HG03520 (cell line): ENCODE data around the gene PPIL6.

ENCODE experiments used
- ATAC-seq: cut with Tn5 transposase; IDR thresholded peaks from one replicate; pipeline ENCODE4 v1.9.1; 2021; ENCODE audit warnings: mild to moderate bottlenecking, moderate library complexity; ENCODE audit not compliant: unreplicated experiment

The PPIL6 gene

GRCh38 chr6:109406196-109406595 lies 34.2 kb downstream of the PPIL6 start:
- ATAC-seq, result no peak

- no peak for ATAC-seq
Observed at GRCh38 chr6:109397020-109397419, 43.4 kb downstream of the PPIL6 start.

GRCh38 chr6:109396046-109396718 lies 44.2 kb downstream of the PPIL6 start:
- ATAC-seq, result no peak

GRCh38 chr6:109393886-109394281 lies 46.5 kb downstream of the PPIL6 start:
- ATAC-seq, result no peak

- ATAC-seq, result no peak
Observed at GRCh38 chr6:109393157-109393885, 47.1 kb downstream of the PPIL6 start.

- no peak for ATAC-seq
Observed at GRCh38 chr6:109389650-109390274, 50.7 kb downstream of the PPIL6 start.

- ATAC-seq, result no peak
Observed at GRCh38 chr6:109388265-109388664, 52.2 kb downstream of the PPIL6 start.

GRCh38 chr6:109383438-109383940 lies 56.9 kb downstream of the PPIL6 start:
- ATAC-seq, result no peak

- ATAC-seq, result peak; percentile 57
Observed at GRCh38 chr6:109382576-109383437, 57.6 kb downstream of the PPIL6 start.

GRCh38 chr6:109381747-109382575 lies 58.5 kb downstream of the PPIL6 start, which contains the start of gene CD164:
TSS of gene CD164 (minus strand) at chr6:109382467. CDS start at chr6:109382378, 89 bp downstream.
- peak; percentile 27 for ATAC-seq

- no peak for ATAC-seq
Observed at GRCh38 chr6:109381061-109381746, 59.2 kb downstream of the PPIL6 start.

- no peak for ATAC-seq
Observed at GRCh38 chr6:109379711-109380110, 60.7 kb downstream of the PPIL6 start.

GRCh38 chr6:109377717-109378116 lies 62.7 kb downstream of the PPIL6 start:
- ATAC-seq, result no peak

GRCh38 chr6:109374326-109374892 lies 66.0 kb downstream of the PPIL6 start:
- no peak for ATAC-seq

GRCh38 chr6:109373762-109374161 lies 66.7 kb downstream of the PPIL6 start:
- ATAC-seq, result peak; percentile 94

- peak; percentile 5 for ATAC-seq
Observed at GRCh38 chr6:109373331-109373730, 67.1 kb downstream of the PPIL6 start.

GRCh38 chr6:109372130-109372529 lies 68.3 kb downstream of the PPIL6 start:
- no peak for ATAC-seq

- no peak for ATAC-seq
Observed at GRCh38 chr6:109370792-109371191, 69.6 kb downstream of the PPIL6 start.

GRCh38 chr6:109370336-109370735 lies 70.1 kb downstream of the PPIL6 start:
- no peak for ATAC-seq
